K562 (cell line): ENCODE results near the gene GRIN2A. TPM values are rescaled to one million over a fixed set of nuclear protein-coding genes. Genes with fewer than 3 reads are reported as not detected.
A peak's percentile ranks its signal among the peaks of the same experiment; 100 is the strongest.

Experiments used
- ATAC-seq: fragments of 200-7000 bp; cut with Tn5 transposase; 3 replicates; pipeline ENCODE4 v1.9.1; 2020; ENCODE audit warnings: moderate library complexity
- BruUV-seq: library from RNA; stranded (reverse); fragments of 400-500 nt; replicated peaks from 2 replicates; lab custom pipeline; 2021; lab: Mats Ljungman, UMichigan
- CTCF ChIA-PET: fragments of 300-600 bp; formaldehyde crosslinking; extraction: SDS; loops from one replicate; lab custom pipeline; 2021; ENCODE audit warnings: low intra/inter-chr PET ratio; lab: Yijun Ruan, JAX
- POLR2A ChIA-PET: fragments of 300-600, 350-650 bp; sonication (Branson Sonifier 250); formaldehyde crosslinking; extraction: SDS; loops from one replicate; lab custom pipeline; 2021; ENCODE audit warnings: antibody characterized with exemption, inconsistent platforms; lab: Yijun Ruan, JAX
- DNase-seq, 4 experiments: peaks; one replicate each; pipeline versions ENCODE4 v3.0.0 to v3.0.0-alpha.2; 2011 to 2018; ENCODE audit warnings: low spot score in 3 of 4, mixed read lengths in 3 of 4; ENCODE audit errors: extremely low read depth in 1 of 4
- FAIRE-seq: peaks from 2 replicates; lab custom pipeline; 2011; peaks lifted over from hg19 to GRCh38; lab: Jason Lieb, UNC
- H2AFZ ChIP-seq: 2 replicates; pipeline ENCODE4 v1.6.0; 2011; ENCODE audit warnings: low read depth, low read length, control low read depth, inconsistent platforms
- H3K27ac ChIP-seq: fragments of 200-600 bp; 3 replicates; pipeline ENCODE4 v1.8.0; 2011; ENCODE audit warnings: low read depth, mild to moderate bottlenecking, control low read depth, inconsistent platforms, low read length, moderate library complexity, mixed read lengths; ENCODE audit errors: extremely low read depth
- H3K27me3 ChIP-seq, 2 experiments: fragments of 300-600 bp in 1 of 2; 2 replicates in 1 of 2; 3 replicates in 1 of 2; pipeline versions ENCODE4 v1.6.0 to v1.8.0; 2011; ENCODE audit warnings: inconsistent platforms in 2 of 2, low read length in 2 of 2, mild to moderate bottlenecking in 1 of 2, mixed read lengths in 1 of 2, moderate library complexity in 1 of 2; ENCODE audit not compliant: control insufficient read depth in 2 of 2, insufficient read depth in 2 of 2
- H3K36me3 ChIP-seq: fragments of 300-600 bp; 3 replicates; pipeline ENCODE4 v1.8.0; 2011; ENCODE audit warnings: mild to moderate bottlenecking, low read length, inconsistent platforms; ENCODE audit not compliant: control insufficient read depth, insufficient read depth
- H3K4me1 ChIP-seq, 2 experiments: fragments of 200-600 bp in 1 of 2; replicated peaks in 1 of 2; 2 replicates in 1 of 2; 3 replicates in 1 of 2; pipeline versions ENCODE4 v1.5.1 to v1.8.0; 2011; ENCODE audit warnings: inconsistent platforms in 2 of 2, low read length in 2 of 2, mild to moderate bottlenecking in 1 of 2, mixed read lengths in 1 of 2, moderate library complexity in 1 of 2; ENCODE audit not compliant: control insufficient read depth in 2 of 2, insufficient read depth in 2 of 2
- H3K4me2 ChIP-seq: 2 replicates; pipeline ENCODE4 v1.6.1; 2011; ENCODE audit warnings: low read length, control low read depth, inconsistent platforms, mixed read lengths; ENCODE audit not compliant: insufficient read depth
- H3K4me3 ChIP-seq: fragments of 200-600 bp; sonication (generic), shearing (Covaris generic); 2 replicates; pipeline ENCODE4 v1.5.1; 2016; ENCODE audit warnings: control low read depth, inconsistent platforms
- H3K79me2 ChIP-seq: fragments of 200-600 bp; 3 replicates; pipeline ENCODE4 v1.8.0; 2011; ENCODE audit warnings: low read length, inconsistent platforms; ENCODE audit not compliant: control insufficient read depth, insufficient read depth
- H3K9ac ChIP-seq, 2 experiments: 2 replicates each; pipeline versions ENCODE4 v1.6.0 to v1.6.1; 2011; ENCODE audit warnings: low read depth in 2 of 2, low read length in 2 of 2, control low read depth in 1 of 2, inconsistent platforms in 1 of 2, mild to moderate bottlenecking in 1 of 2, mixed read lengths in 1 of 2; ENCODE audit not compliant: insufficient read depth in 1 of 2
- H3K9me1 ChIP-seq: one replicate; pipeline ENCODE4 v1.6.0; 2011; ENCODE audit warnings: inconsistent platforms, mild to moderate bottlenecking, low read length, moderate library complexity; ENCODE audit not compliant: control insufficient read depth, insufficient read depth
- H3K9me3 ChIP-seq: replicated peaks from 2 replicates; pipeline ENCODE4 v1.5.1; 2011; ENCODE audit warnings: low read depth, low read length, inconsistent platforms; ENCODE audit not compliant: control insufficient read depth, insufficient read depth
- H4K20me1 ChIP-seq: replicated peaks from 2 replicates; pipeline ENCODE4 v1.6.1; 2011; ENCODE audit warnings: low read length, inconsistent platforms, mixed read lengths; ENCODE audit not compliant: control insufficient read depth, insufficient read depth
- CBFA2T2 ChIP-seq: fragments of 450-650 bp; conservative IDR thresholded peaks from 2 replicates; pipeline ENCODE4 v1.6.1; 2017; ENCODE audit warnings: mild to moderate bottlenecking
- CBFA2T3 ChIP-seq: fragments of 450-650 bp; IDR thresholded peaks from 2 replicates; pipeline ENCODE4 v1.6.1; 2017
- ETS2 ChIP-seq: IDR thresholded peaks from 2 replicates; pipeline ENCODE4 v1.6.1; 2016; ENCODE audit warnings: borderline replicate concordance, missing genetic modification characterization, mild to moderate bottlenecking, moderate library complexity, missing compliant biosample characterization; ENCODE audit not compliant: poor library complexity, severe bottlenecking
- RFX5 ChIP-seq: IDR thresholded peaks from 2 replicates; pipeline ENCODE4 v1.6.1; 2011; ENCODE audit warnings: low read depth, mild to moderate bottlenecking, improper control_type of control experiment, low read length
- TAF1 ChIP-seq: IDR thresholded peaks from 2 replicates; pipeline ENCODE4 v1.6.1; 2011; ENCODE audit warnings: mild to moderate bottlenecking, low read length, moderate library complexity; ENCODE audit not compliant: insufficient read depth, control insufficient read depth, severe bottlenecking; ENCODE audit errors: extremely low read depth
- WGBS: fragments of 100-300 bp; shearing (Covaris generic); methylation state at CpG from one replicate; pipeline ENCODE4 v1.1.6; 2016; ENCODE audit warnings: low coverage, mixed read lengths; ENCODE audit not compliant: insufficient coverage; ENCODE audit errors: missing lambda C conversion rate; 5-methylcytosine and 5-hydroxymethylcytosine counted together
- in situ Hi-C: fragments of 300-500 bp; cut with MboI; formaldehyde crosslinking; loops from 4 replicates; pipeline ENCODE4 v1.15.0; 2018; ENCODE audit warnings: inconsistent platforms, mixed read lengths
- intact Hi-C: fragments of 100-400 bp; cut with micrococcal nuclease; formaldehyde crosslinking; loops from 2 replicates; pipeline ENCODE4 v1.14.2; 2022
- polyA plus RNA-seq, 8 experiments: library from polyadenylated mRNA; depleted of rRNA in 4 of 8; stranded (reverse) in 5 of 8; unstranded in 3 of 8; fragments of >200 nt; fragmentation: Nextera tagmentation in 2 of 8; fragmentation: Illumina TruSeq in 1 of 8; extraction: Ambion mirVana in 2 of 8; extraction: Trizol in 1 of 8; gene quantifications; 2 replicates each; pipeline versions ENCODE4 v1.2.1 to v1.2.3, GENCODE V29; 2011 to 2014; ENCODE audit warnings: inconsistent platforms in 1 of 8, missing spikeins in 1 of 8
- total RNA-seq, 7 experiments: library from RNA; depleted of rRNA in 6 of 7; stranded (reverse); fragments of >200 nt in 6 of 7; fragmentation: Illumina TruSeq in 2 of 7; extraction: Trizol in 2 of 7; gene quantifications; 2 replicates each; pipeline versions ENCODE4 v1.2.1 to v1.2.3, GENCODE V29; 2011 to 2021; ENCODE audit warnings: low replicate concordance in 1 of 7

Gene GRIN2A
- total and polyA plus RNA-seq, 9 of the 15 experiments (the other 6 are each of a cell fraction or from before 2014, with no cell fraction given) = not detected

DNA sequence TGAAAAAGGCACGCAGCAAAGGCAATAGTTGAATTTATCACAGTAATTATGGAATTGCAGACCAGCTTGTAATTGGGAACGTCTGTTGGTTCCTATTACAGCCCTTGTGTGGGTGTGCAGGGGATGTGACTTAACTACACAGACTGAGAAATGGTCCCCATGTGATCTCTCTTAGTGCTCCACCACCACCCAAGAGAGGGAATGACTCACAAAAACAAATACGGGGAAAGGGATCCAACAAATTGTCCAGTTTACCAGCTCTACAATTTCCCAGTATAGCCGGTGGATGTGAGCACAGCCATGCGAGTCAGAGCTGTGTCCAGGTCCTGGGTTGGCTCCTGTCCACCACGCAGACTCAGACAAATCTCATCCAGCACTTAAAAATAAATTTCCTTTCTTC, 337.9 kb downstream of the GRIN2A start:
- POLR2A ChIA-PET = no interaction called here
- in situ Hi-C loops = no loop called here
- H3K9ac ChIP-seq = no peak overlapping the region
- ATAC-seq = no peak
- intact Hi-C loops = no loop called here
- no peaks in the 10 kb centered on the region for H3K4me1 ChIP-seq
- H3K9me3 ChIP-seq = no peaks in the 10 kb centered on the region
- H2AFZ ChIP-seq = no peak overlapping the region
- H4K20me1 ChIP-seq = no peaks in the 10 kb centered on the region; the same call in 1 of the 2 replicates
- no TSS peak for BruUV-seq
- no peak overlapping the region for H3K4me2 ChIP-seq
- no peak for TF ChIP-seq TAF1
- no peak for FAIRE-seq
- no peaks in the 10 kb centered on the region for H3K36me3 ChIP-seq
- H3K79me2 ChIP-seq = no peaks in the 10 kb centered on the region
- CTCF ChIA-PET = no interaction called here
- no peak for DNase-seq
- no peaks in the 10 kb centered on the region for H3K27me3 ChIP-seq
- 0% methylated on average over 6 of the region's 6 CpGs for WGBS
- H3K4me3 ChIP-seq = no peak overlapping the region
- H3K27ac ChIP-seq = no peak overlapping the region
- H3K9me1 ChIP-seq = no peaks in the 10 kb centered on the region

GRCh38 chr16:9843424-9844018, 338.7 kb downstream of the GRIN2A start:
- Histone ChIP-seq H3K36me3 (no peaks in the 10 kb centered on the region), H2AFZ (no peak overlapping the region), H3K9me1 (no peaks in the 10 kb centered on the region), H3K4me2 (no peak overlapping the region), H3K9ac (no peak overlapping the region), H4K20me1 (no peaks in the 10 kb centered on the region; the same call in 1 of the 2 replicates), H3K4me1 (no peaks in the 10 kb centered on the region), H3K27me3 (no peaks in the 10 kb centered on the region), H3K27ac (no peak overlapping the region), H3K9me3 (no peaks in the 10 kb centered on the region), H3K4me3 (no peak overlapping the region), H3K79me2 (no peaks in the 10 kb centered on the region)
- ChIA-PET POLR2A (no interaction called here), CTCF (no interaction called here)
- ATAC-seq (no peak), DNase-seq (no peak), FAIRE-seq (no peak)
- no peak for TF ChIP-seq ETS2 (tag)
- TF ChIP-seq CBFA2T3 = peak; percentile 12; the same call in 1 of the 2 replicates
- no peak for TF ChIP-seq RFX5
- TF ChIP-seq CBFA2T2 = peak; percentile 15; the same call in 1 of the 2 replicates
- BruUV-seq = no TSS peak
- in situ Hi-C loops = no loop called here
- 2% methylated on average over 3 of the region's 3 CpGs for WGBS
- intact Hi-C loops = no loop called here
